SK-N-MC (cell line): Measurements from ENCODE around the gene PLAGL2.

ENCODE experiments used
- DNase-seq: peaks from one replicate; pipeline ENCODE4 v3.0.0-alpha.2; 2011; ENCODE audit warnings: low read depth, low spot score
- H3K27ac ChIP-seq: fragments of 200-600 bp; sonication (generic); 2 replicates; pipeline ENCODE4 v1.5.1; 2016; ENCODE audit warnings: mixed run types
- H3K36me3 ChIP-seq: fragments of 200-600 bp; sonication (generic); 2 replicates; pipeline ENCODE4 v1.6.1; 2017; ENCODE audit warnings: antibody characterized with exemption, low read length, mixed read lengths; ENCODE audit not compliant: insufficient read depth
- H3K4me3 ChIP-seq: fragments of 200-600 bp; sonication (generic); 2 replicates; pipeline ENCODE4 v1.5.1; 2016
- H3K9ac ChIP-seq: fragments of 200-600 bp; sonication (generic); 2 replicates; pipeline ENCODE4 v1.8.0; 2017; ENCODE audit warnings: mixed run types, mixed read lengths; ENCODE audit not compliant: insufficient read length
- H3K9me3 ChIP-seq: fragments of 200-600 bp; sonication (generic); 2 replicates; pipeline ENCODE4 v1.6.1; 2017; ENCODE audit warnings: low read depth, mild to moderate bottlenecking, antibody characterized with exemption, low read length, moderate library complexity, mixed read lengths
- EZH2 ChIP-seq: fragments of 200-600 bp; sonication (generic); IDR thresholded peaks from one replicate; pipeline ENCODE4 v1.6.1; 2017; ENCODE audit warnings: antibody characterized with exemption
- FOXP2 ChIP-seq: optimal IDR thresholded peaks from 2 replicates; pipeline ENCODE3; 2011; ENCODE audit warnings: mild to moderate bottlenecking, moderate library complexity; ENCODE audit not compliant: insufficient read depth; ENCODE audit errors: extremely low read length, control extremely low read depth
- POLR2AphosphoS5 ChIP-seq: IDR thresholded peaks from 2 replicates; pipeline ENCODE4 v1.6.1; 2012; ENCODE audit warnings: mild to moderate bottlenecking, low read depth, low read length, borderline replicate concordance

The PLAGL2 gene

DNA sequence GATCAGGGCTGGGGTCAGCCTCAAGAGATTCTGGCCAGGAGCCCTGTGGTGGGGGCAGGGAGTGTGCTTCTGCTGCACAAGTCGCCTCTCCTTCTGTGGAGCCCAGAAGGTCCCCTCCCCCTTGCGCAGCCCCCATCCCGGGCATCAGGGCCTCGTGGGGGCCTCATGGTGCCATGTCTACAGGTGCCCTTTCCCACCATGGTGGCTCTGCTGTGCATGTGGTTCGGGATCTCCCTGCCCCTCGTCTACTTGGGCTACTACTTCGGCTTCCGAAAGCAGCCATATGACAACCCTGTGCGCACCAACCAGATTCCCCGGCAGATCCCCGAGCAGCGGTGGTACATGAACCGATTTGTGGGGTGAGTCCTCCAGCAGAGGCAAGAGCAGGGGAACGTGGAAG is 49.9 kb downstream of the PLAGL2 start:
- no peak for DNase-seq
- TF ChIP-seq POLR2AphosphoS5 (no peak), FOXP2 (no peak), EZH2 (no peak)
- Histone ChIP-seq H3K36me3 (peaks cover 60% of the 10 kb centered on the region), H3K9ac (no peak overlapping the region), H3K4me3 (no peak overlapping the region), H3K27ac (no peak overlapping the region), H3K9me3 (no peaks in the 10 kb centered on the region)

- Histone ChIP-seq H3K9ac (no peak overlapping the region), H3K4me3 (no peak overlapping the region), H3K9me3 (no peaks in the 10 kb centered on the region), H3K36me3 (peaks cover 48% of the 10 kb centered on the region), H3K27ac (no peak overlapping the region)
- TF ChIP-seq POLR2AphosphoS5 (no peak), EZH2 (no peak), FOXP2 (no peak)
- no peak for DNase-seq
These were observed 52.2 kb downstream of the PLAGL2 start for GRCh38 chr20:32155017-32155981.

DNA sequence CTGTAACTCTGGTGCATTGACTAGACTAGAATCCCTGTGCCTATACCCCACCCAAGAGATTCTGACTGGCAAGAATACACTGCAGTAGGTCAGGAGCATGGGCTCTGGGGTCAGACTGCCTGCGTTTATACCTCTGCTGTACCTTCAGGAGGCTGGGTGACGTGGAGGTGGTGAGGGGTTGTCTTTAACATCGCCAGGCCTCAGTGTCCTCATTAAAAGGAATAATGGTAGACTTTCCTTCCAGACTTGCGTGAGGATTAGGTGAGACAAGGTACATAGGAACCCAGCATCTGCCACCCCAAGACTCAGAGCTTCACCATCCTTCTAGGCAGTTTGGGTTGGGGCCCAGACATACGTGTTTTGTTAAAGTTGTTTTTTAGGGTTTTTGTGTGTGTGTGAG is 53.8 kb downstream of the PLAGL2 start:
- no peak overlapping the region for H3K9ac ChIP-seq
- no peak overlapping the region for H3K27ac ChIP-seq
- TF ChIP-seq FOXP2 = no peak
- TF ChIP-seq EZH2 = no peak
- no peak for TF ChIP-seq POLR2AphosphoS5
- peaks cover 51% of the 10 kb centered on the region for H3K36me3 ChIP-seq
- no peak overlapping the region for H3K4me3 ChIP-seq
- no peak for DNase-seq
- no peaks in the 10 kb centered on the region for H3K9me3 ChIP-seq

GRCh38 chr20:32153156-32153665 is 54.3 kb downstream of the PLAGL2 start:
- no peak for TF ChIP-seq FOXP2
- TF ChIP-seq EZH2 = no peak
- no peak for TF ChIP-seq POLR2AphosphoS5
- Histone ChIP-seq H3K36me3 (peaks cover 48% of the 10 kb centered on the region), H3K27ac (no peak overlapping the region), H3K9me3 (no peaks in the 10 kb centered on the region), H3K9ac (no peak overlapping the region), H3K4me3 (no peak overlapping the region)
- no peak for DNase-seq

DNA sequence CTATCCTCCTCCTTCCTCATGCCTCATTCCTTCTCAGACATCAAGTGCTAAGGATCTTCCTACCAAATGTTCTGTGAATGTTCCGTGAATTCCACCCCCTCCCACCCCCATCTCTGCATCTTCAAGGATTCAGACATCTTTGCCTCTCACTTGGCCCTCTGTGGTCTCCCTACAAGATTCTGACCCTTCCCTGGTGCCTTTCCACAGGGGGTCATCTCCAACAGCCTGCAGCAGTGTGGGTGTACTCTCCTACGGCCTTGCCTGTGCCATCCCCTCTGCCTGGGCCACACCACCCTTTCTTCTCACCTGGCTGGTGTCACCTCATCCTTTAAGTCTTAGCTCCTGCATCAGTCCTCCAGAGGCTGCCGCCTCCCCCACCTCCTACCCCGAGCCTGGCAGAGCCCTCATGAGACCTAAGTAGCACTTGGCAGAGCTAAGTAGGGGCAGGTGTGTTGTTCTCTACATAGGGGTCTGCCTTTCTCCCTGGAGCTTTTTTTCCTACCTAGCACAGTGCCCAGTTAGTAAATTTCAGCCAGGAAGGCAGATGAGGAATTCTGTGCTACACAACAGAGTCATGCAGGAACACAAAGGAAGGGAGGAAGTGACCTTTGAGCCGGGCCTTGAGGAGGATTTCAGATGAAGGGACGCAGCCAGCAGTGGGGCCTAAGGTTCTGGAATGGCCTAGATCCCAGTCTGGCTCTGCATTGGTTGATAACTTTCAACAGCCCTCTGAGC is 55.0 kb downstream of the PLAGL2 start:
- DNase-seq = no peak
- no peak overlapping the region for H3K4me3 ChIP-seq
- TF ChIP-seq POLR2AphosphoS5 (no peak), FOXP2 (no peak), EZH2 (no peak)
- H3K27ac ChIP-seq = no peak overlapping the region
- H3K36me3 ChIP-seq = peaks cover 48% of the 10 kb centered on the region
- no peaks in the 10 kb centered on the region for H3K9me3 ChIP-seq
- H3K9ac ChIP-seq = no peak overlapping the region

DNA sequence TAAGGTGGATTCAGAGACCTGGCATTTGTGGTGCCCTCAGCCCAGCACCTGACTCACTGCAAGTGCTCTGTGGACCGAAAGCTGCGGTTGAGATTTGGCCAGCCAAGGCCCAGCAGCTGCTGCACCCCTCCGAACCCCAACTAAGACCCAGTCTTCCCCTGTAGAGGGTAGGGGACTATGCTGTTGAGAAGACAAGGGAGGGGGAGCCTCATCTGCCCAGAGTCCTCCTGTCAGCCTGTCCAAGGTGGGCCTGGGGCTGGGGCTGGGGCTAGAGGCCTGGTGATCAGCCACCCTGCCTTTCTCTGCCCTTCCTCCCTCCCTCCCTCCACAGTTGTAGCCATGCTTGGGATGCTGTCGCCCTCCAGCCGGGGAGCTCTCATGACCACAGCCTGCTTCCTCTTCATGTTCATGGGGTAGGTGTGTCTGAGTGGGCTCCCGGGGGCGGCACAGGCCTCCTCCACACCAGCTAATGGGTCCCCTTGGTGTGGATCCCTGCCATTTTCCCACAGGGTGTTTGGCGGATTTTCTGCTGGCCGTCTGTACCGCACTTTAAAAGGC is 57.2 kb downstream of the PLAGL2 start:
- Histone ChIP-seq H3K36me3 (peaks cover 64% of the 10 kb centered on the region), H3K27ac (no peak overlapping the region)
- TF ChIP-seq FOXP2 = no peak
- no peak for TF ChIP-seq EZH2
- no peak for TF ChIP-seq POLR2AphosphoS5

GRCh38 chr20:32149566-32150170 is 57.9 kb downstream of the PLAGL2 start:
- Histone ChIP-seq H3K27ac (no peak overlapping the region), H3K9ac (no peak overlapping the region), H3K9me3 (no peaks in the 10 kb centered on the region), H3K4me3 (no peak overlapping the region), H3K36me3 (peaks cover 67% of the 10 kb centered on the region)
- no peak for TF ChIP-seq EZH2
- TF ChIP-seq FOXP2 = no peak
- TF ChIP-seq POLR2AphosphoS5 = no peak
- DNase-seq = no peak

More for the DNA sequence above, 57.2 kb downstream of the PLAGL2 start:
- no peak overlapping the region for H3K9ac ChIP-seq
- no peaks in the 10 kb centered on the region for H3K9me3 ChIP-seq
- no peak overlapping the region for H3K4me3 ChIP-seq
- no peak for DNase-seq

GRCh38 chr20:32144898-32145662 is 62.5 kb downstream of the PLAGL2 start:
- TF ChIP-seq POLR2AphosphoS5 (no peak), EZH2 (no peak), FOXP2 (no peak)
- no peaks in the 10 kb centered on the region for H3K9me3 ChIP-seq
- no peak overlapping the region for H3K9ac ChIP-seq
- no peak for DNase-seq
- no peak overlapping the region for H3K27ac ChIP-seq
- H3K36me3 ChIP-seq = peaks cover 86% of the 10 kb centered on the region
- no peak overlapping the region for H3K4me3 ChIP-seq
